ENCODE data around the gene TMCO6.
A peak's percentile ranks its signal among the peaks of the same experiment; 100 is the strongest.
"Not testable (repeated sequence)": the region's sequence is repeated elsewhere in the genome, so short reads cannot be mapped to it uniquely, and the experiment has no call there.

The TMCO6 gene

GRCh38 chr5:140631036-140631417 is 8.2 kb upstream of the TMCO6 start:
- DNase-seq: no peak

GRCh38 chr5:140631831-140632365 is 7.4 kb upstream of the TMCO6 start:
- DNase-seq: no peak

- DNase-seq: no peak
These were observed 6.8 kb upstream of the TMCO6 start for GRCh38 chr5:140632366-140633020.

GRCh38 chr5:140633021-140633471 is 6.2 kb upstream of the TMCO6 start, which contains the start of gene CD14:
Gene CD14, minus strand, starts transcription at chr5:140633175. Its CDS starts 104 bp downstream, at chr5:140633071.
- no peak for DNase-seq

GRCh38 chr5:140633501-140633900 is 5.8 kb upstream of the TMCO6 start:
- DNase-seq: no peak

GRCh38 chr5:140634103-140634502 is 5.1 kb upstream of the TMCO6 start:
- DNase-seq: no peak

- no peak for DNase-seq
These were observed 3.7 kb upstream of the TMCO6 start for GRCh38 chr5:140635291-140636257.

GRCh38 chr5:140637371-140638100 is 1.7 kb upstream of the TMCO6 start:
- no peak for DNase-seq

- not testable (repeated sequence) for DNase-seq
These were observed 428 bp upstream of the TMCO6 start for GRCh38 chr5:140638898-140639147.

GRCh38 chr5:140641716-140642115 is 2.5 kb downstream of the TMCO6 start:
- DNase-seq: no peak

GRCh38 chr5:140642718-140643117 is 3.5 kb downstream of the TMCO6 start:
- no peak for DNase-seq

GRCh38 chr5:140647042-140647419 is 7.8 kb downstream of the TMCO6 start:
- no peak for DNase-seq

GRCh38 chr5:140658870-140659269 is 19.6 kb downstream of the TMCO6 start:
- DNase-seq: no peak

- not testable (repeated sequence) for DNase-seq
These were observed 21.1 kb downstream of the TMCO6 start for GRCh38 chr5:140660371-140660770.

- no peak for DNase-seq
These were observed 24.7 kb downstream of the TMCO6 start for GRCh38 chr5:140664030-140664358.

GRCh38 chr5:140664359-140665119 is 25.3 kb downstream of the TMCO6 start, which contains the start of gene WDR55:
Gene WDR55, plus strand, starts transcription at chr5:140664904. Its CDS starts 9 bp downstream, at chr5:140664913.
- peak; percentile 69 for DNase-seq

- not testable (repeated sequence) for DNase-seq
These were observed 31.8 kb downstream of the TMCO6 start for GRCh38 chr5:140671035-140671434.

GRCh38 chr5:140671472-140672125 is 32.3 kb downstream of the TMCO6 start:
- no peak for DNase-seq

- DNase-seq: no peak
These were observed 33.4 kb downstream of the TMCO6 start for GRCh38 chr5:140672455-140673186.

- no peak for DNase-seq
These were observed 34.1 kb downstream of the TMCO6 start, which contains the start of gene DND1 for GRCh38 chr5:140673187-140673976. Gene DND1, minus strand, starts transcription at chr5:140673576. Its CDS starts 34 bp downstream, at chr5:140673542.

Data from NCI-H187 treated with DMSO at 0.1 percent for 48 hours (cell line).